ENCODE measurements around the gene RPL11. TPM values are rescaled to one million over a fixed set of nuclear protein-coding genes. Genes with fewer than 3 reads are reported as not detected.

The RPL11 gene
- total and polyA plus RNA-seq, 2 of the 4 experiments (the other 2 are of a cell fraction): 452 to 1,692 TPM

- no peak for ATAC-seq (ENCODE audit: low read depth)
- peak; percentile 13 for DNase-seq
- H3K27ac ChIP-seq (ENCODE audit: insufficient read depth, low read length): no peak overlapping the region
- H2AK9ac ChIP-seq (replicated peaks; ENCODE audit: low read depth, low read length, poor library complexity): no peak overlapping the region
- no peak overlapping the region for H2AFZ ChIP-seq (replicated peaks; ENCODE audit: low read length, poor library complexity)
- H3K14ac ChIP-seq (replicated peaks; ENCODE audit: low read depth, low read length): no peak overlapping the region
- no peak overlapping the region for H3K9ac ChIP-seq (ENCODE audit: low read depth, low read length)
- H3K23ac ChIP-seq (ENCODE audit: low read depth, low read length): no peak overlapping the region
- ChIA-PET POLR2A (ENCODE audit: unreplicated experiment) (no interaction called here), CTCF (no interaction called here)
- WGBS, 2 experiments (ENCODE audit: extremely low coverage in 2 of 2, insufficient read length in 1 of 2): 83% methylated on average over 2 of the region's 6 CpGs; no CpG with 5 or more reads in 1 of the 2 experiments
- no peak overlapping the region for H2BK5ac ChIP-seq (ENCODE audit: low read depth, low read length, poor library complexity, severe bottlenecking)
- H2BK120ac ChIP-seq (ENCODE audit: low read depth, low read length): no peak overlapping the region
- TF ChIP-seq FOS (IDR thresholded peaks at IDR 0.05; ENCODE audit: low read depth, low read length): no peak
- no peak for TF ChIP-seq MAZ (IDR thresholded peaks at IDR 0.05; ENCODE audit: borderline replicate concordance, low read depth, low read length)
- no peak for TF ChIP-seq RCOR1 (IDR thresholded peaks at IDR 0.05; ENCODE audit: insufficient replicate concordance, low read length)
- no peak for TF ChIP-seq CHD1 (IDR thresholded peaks at IDR 0.05; ENCODE audit: low read depth, low read length)
- no peak for TF ChIP-seq CEBPB (IDR thresholded peaks at IDR 0.05; ENCODE audit: low read depth, low read length)
- TF ChIP-seq RFX5 (IDR thresholded peaks at IDR 0.05; ENCODE audit: low read depth, low read length): no peak
- TF ChIP-seq SMC3 (IDR thresholded peaks at IDR 0.05; ENCODE audit: low read depth, low read length): no peak
- no peak for TF ChIP-seq ELK1 (IDR thresholded peaks at IDR 0.05; ENCODE audit: borderline replicate concordance, low read depth, low read length)
- TF ChIP-seq MXI1 (IDR thresholded peaks at IDR 0.05; ENCODE audit: borderline replicate concordance, low read depth, low read length): no peak
- no peak for TF ChIP-seq CTCF (conservative IDR thresholded peaks at IDR 0.05; ENCODE audit: low read depth, low read length)
- TF ChIP-seq MAFK (IDR thresholded peaks at IDR 0.05; ENCODE audit: low read depth, low read length): no peak
- TF ChIP-seq USF2 (IDR thresholded peaks at IDR 0.05; ENCODE audit: low read depth, low read length): no peak
- TF ChIP-seq RAD21 (IDR thresholded peaks at IDR 0.05; ENCODE audit: low read length): no peak
- TF ChIP-seq POLR2A (IDR thresholded peaks at IDR 0.05; ENCODE audit: low read depth, low read length): no peak
- TF ChIP-seq NFE2L2 (IDR thresholded peaks at IDR 0.05; ENCODE audit: low read depth, low read length): no peak
- TF ChIP-seq BHLHE40 (IDR thresholded peaks at IDR 0.05; ENCODE audit: low read depth, low read length): no peak
- no peak overlapping the region for H3K4ac ChIP-seq (ENCODE audit: low read depth, low read length)
- H3K18ac ChIP-seq (ENCODE audit: low read depth, low read length): no peak overlapping the region
- H3K4me2 ChIP-seq (ENCODE audit: low read depth, low read length): no peak overlapping the region
- peaks cover 99% of the 10 kb centered on the region for H4K20me1 ChIP-seq (ENCODE audit: insufficient read depth, low read length)
- no peak overlapping the region for H2BK20ac ChIP-seq (ENCODE audit: low read depth, low read length)
- no TSS peak for BruUV-seq (replicated peaks)
- no peak overlapping the region for H2AK5ac ChIP-seq (ENCODE audit: low read depth, low read length)
- H3K4me3 ChIP-seq (ENCODE audit: insufficient read depth, low read depth, low read length): no peak overlapping the region
- dilution Hi-C loops (cut with HindIII; ENCODE audit: low sequenced_read_pairs, unreplicated experiment): no loop called here
- H3K9me1 ChIP-seq (ENCODE audit: insufficient read depth, low read length): peaks cover 25% of the 10 kb centered on the region
- intact Hi-C loops (cut with micrococcal nuclease): no loop called here
- in situ Hi-C loops (cut with MboI; ENCODE audit: low sequenced_read_pairs): no loop called here
- H3K56ac ChIP-seq (ENCODE audit: extremely low read depth, insufficient read depth, low read length): no peak overlapping the region
- H3K9me3 ChIP-seq (ENCODE audit: control insufficient read depth, insufficient read depth, low read length): no peaks in the 10 kb centered on the region
- no peak overlapping the region for H4K8ac ChIP-seq (ENCODE audit: low read depth in 2 of 2, low read length in 2 of 2)
- peaks cover 66% of the 10 kb centered on the region for H3K36me3 ChIP-seq (ENCODE audit: control insufficient read depth, insufficient read depth, low read length)
- no peaks in the 10 kb centered on the region for H3K27me3 ChIP-seq (ENCODE audit: control insufficient read depth, insufficient read depth, low read length)
- no peak overlapping the region for H4K5ac ChIP-seq (ENCODE audit: low read depth, low read length)
- no peak overlapping the region for H4K91ac ChIP-seq (ENCODE audit: insufficient read depth, low read depth, low read length)
- H2BK15ac ChIP-seq (ENCODE audit: low read depth, low read length): no peak overlapping the region
- peaks cover 10% of the 10 kb centered on the region for H3K4me1 ChIP-seq (ENCODE audit: control insufficient read depth, insufficient read depth, low read length)
- peaks cover 31 to 84% of the 10 kb centered on the region in 2 experiments for H3K79me1 ChIP-seq (ENCODE audit: low read depth in 1 of 2, low read length in 2 of 2)
Observed at GRCh38 chr1:23696335-23696989, 4.9 kb downstream of the RPL11 start.
